DOHH2 (cell line): ENCODE data around the gene ASPDH.

Experiments used
- H3F3A ChIP-seq: fragments of 200-600 bp; sonication (generic), shearing (Covaris generic); 2 replicates; pipeline ENCODE4 v1.6.0; 2016; ENCODE audit warnings: antibody characterized with exemption, mild to moderate bottlenecking; ENCODE audit not compliant: control insufficient read depth, insufficient read depth
- H3K27ac ChIP-seq: fragments of 200-600 bp; sonication (generic); 2 replicates; pipeline ENCODE4 v1.5.1; 2014; ENCODE audit warnings: low read depth, mild to moderate bottlenecking, low read length, moderate library complexity
- H3K27me3 ChIP-seq: fragments of 200-600 bp; sonication (generic); 2 replicates; pipeline ENCODE4 v1.6.1; 2014; ENCODE audit warnings: mild to moderate bottlenecking, low read length, mixed read lengths; ENCODE audit not compliant: control insufficient read depth
- H3K36me3 ChIP-seq: fragments of 200-600 bp; sonication (generic); 2 replicates; pipeline ENCODE4 v1.6.1; 2014; ENCODE audit warnings: mild to moderate bottlenecking, low read length, moderate library complexity, mixed read lengths; ENCODE audit not compliant: control insufficient read depth
- H3K4me1 ChIP-seq: fragments of 200-600 bp; sonication (generic); 2 replicates; pipeline ENCODE4 v1.6.1; 2014; ENCODE audit warnings: mild to moderate bottlenecking, low read length, mixed read lengths; ENCODE audit not compliant: control insufficient read depth
- H3K4me2 ChIP-seq: fragments of 200-600 bp; sonication (generic); 2 replicates; pipeline ENCODE4 v1.6.0; 2014; ENCODE audit warnings: mild to moderate bottlenecking, low read length, moderate library complexity
- H3K4me3 ChIP-seq: fragments of 200-600 bp; sonication (generic); 2 replicates; pipeline ENCODE4 v1.5.1; 2014; ENCODE audit warnings: mild to moderate bottlenecking, low read length, mixed read lengths
- H3K79me2 ChIP-seq: fragments of 200-600 bp; sonication (generic); 2 replicates; pipeline ENCODE4 v1.6.1; 2014; ENCODE audit warnings: mild to moderate bottlenecking, low read length, mixed read lengths; ENCODE audit not compliant: control insufficient read depth
- H3K9me2 ChIP-seq: fragments of 200-600 bp; sonication (generic); replicated peaks from 2 replicates; pipeline ENCODE4 v1.6.1; 2014; ENCODE audit warnings: mild to moderate bottlenecking, low read length, mixed read lengths; ENCODE audit not compliant: control insufficient read depth
- H3K9me3 ChIP-seq: fragments of 200-600 bp; sonication (generic); 2 replicates; pipeline ENCODE4 v1.6.1; 2014; ENCODE audit warnings: antibody characterized with exemption, low read length, mixed read lengths; ENCODE audit not compliant: control insufficient read depth, insufficient read depth
- H4K20me1 ChIP-seq: fragments of 200-600 bp; sonication (generic); 2 replicates; pipeline ENCODE4 v1.6.0; 2014; ENCODE audit warnings: low read depth, mild to moderate bottlenecking, antibody characterized with exemption, low read length, moderate library complexity; ENCODE audit not compliant: control insufficient read depth, insufficient read depth
- EZH2phosphoT487 ChIP-seq: fragments of 200-600 bp; sonication (generic); IDR thresholded peaks from 2 replicates; pipeline ENCODE4 v1.6.1; 2017; ENCODE audit warnings: borderline replicate concordance, mild to moderate bottlenecking, antibody characterized with exemption, low read length, moderate library complexity, mixed read lengths
- TF ChIP-seq, protein P1 (sequence below): fragments of 200-600 bp; sonication (generic); IDR thresholded peaks from one replicate; pipeline ENCODE4 v1.5.1; 2014; ENCODE audit warnings: antibody characterized with exemption, mild to moderate bottlenecking, low read depth, low read length; ENCODE audit not compliant: poor library complexity, severe bottlenecking

ASPDH gene

DNA sequence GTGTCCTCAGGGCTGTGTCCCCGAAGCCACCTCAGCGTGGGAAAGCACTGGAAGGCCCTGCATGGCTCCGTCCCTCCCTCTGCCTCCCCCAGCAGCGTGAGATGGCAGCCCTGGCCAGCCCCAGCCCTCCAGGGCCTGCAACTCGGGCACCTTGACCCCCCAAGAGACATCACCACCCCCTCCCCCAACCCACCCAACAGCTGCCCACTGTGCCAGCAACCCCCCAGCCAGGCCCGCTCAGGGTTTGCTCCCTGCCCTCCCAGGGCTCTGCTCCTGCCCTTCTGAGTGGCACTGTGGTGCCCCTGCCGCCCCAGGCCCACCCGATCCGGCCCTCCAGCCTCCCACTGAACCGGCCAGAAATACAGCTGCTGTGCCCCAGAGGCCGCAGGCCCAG is 1.5 kb upstream of the ASPDH start:
- H3K79me2 ChIP-seq = peaks cover 3% of the 10 kb centered on the region; the same call in 1 of the 2 replicates
- TF ChIP-seq, protein P1, sequence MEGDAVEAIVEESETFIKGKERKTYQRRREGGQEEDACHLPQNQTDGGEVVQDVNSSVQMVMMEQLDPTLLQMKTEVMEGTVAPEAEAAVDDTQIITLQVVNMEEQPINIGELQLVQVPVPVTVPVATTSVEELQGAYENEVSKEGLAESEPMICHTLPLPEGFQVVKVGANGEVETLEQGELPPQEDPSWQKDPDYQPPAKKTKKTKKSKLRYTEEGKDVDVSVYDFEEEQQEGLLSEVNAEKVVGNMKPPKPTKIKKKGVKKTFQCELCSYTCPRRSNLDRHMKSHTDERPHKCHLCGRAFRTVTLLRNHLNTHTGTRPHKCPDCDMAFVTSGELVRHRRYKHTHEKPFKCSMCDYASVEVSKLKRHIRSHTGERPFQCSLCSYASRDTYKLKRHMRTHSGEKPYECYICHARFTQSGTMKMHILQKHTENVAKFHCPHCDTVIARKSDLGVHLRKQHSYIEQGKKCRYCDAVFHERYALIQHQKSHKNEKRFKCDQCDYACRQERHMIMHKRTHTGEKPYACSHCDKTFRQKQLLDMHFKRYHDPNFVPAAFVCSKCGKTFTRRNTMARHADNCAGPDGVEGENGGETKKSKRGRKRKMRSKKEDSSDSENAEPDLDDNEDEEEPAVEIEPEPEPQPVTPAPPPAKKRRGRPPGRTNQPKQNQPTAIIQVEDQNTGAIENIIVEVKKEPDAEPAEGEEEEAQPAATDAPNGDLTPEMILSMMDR = no peak
- no peak for TF ChIP-seq EZH2phosphoT487
- H3K4me2 ChIP-seq = no peak overlapping the region

DNA sequence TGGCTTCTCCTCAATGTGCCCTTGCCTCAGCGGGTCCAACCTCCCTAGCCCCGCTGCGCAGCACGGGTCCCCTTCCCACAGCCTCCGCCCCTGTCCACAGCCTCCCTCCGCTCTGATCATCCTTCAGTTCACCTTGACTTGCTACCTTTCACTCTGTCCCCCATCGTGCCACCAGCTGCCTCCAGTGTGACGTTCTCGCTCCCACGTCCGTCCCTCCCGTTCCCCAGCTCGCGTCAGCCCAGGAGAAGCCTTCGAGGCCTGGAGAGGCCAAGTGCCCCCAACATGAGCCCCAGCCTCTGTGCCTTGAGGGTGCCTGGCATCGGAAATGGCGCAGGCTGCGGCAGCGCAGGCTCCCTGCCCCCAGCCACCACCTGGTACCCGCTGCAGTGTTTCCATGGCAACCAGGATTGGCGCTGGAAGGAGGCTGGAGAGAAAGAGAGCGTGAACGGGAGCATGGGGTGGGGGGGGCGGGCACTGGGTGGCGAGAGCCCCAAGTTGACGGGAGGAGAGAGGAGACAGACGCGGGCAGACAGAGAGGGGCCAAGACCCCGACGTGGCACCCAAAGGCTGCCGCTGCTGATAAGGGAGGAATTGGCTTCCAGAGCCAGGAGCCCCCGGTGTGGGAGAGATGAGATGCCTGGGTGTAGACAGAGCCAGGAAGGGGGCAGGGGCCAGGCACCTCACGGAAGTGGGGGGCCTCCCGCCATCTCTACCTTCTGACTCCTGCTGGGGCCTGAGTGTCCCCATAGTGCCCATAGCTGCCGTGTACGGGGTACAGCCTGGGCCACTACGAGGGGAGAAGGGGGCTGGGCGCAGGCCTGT is 844 bp upstream of the ASPDH start:
- peaks cover 14% of the 10 kb centered on the region for H3K4me1 ChIP-seq
- H3K4me3 ChIP-seq = no peak overlapping the region
- TF ChIP-seq EZH2phosphoT487 = no peak
- TF ChIP-seq, protein P1 = no peak
- no peaks in the 10 kb centered on the region for H3K9me3 ChIP-seq
- H3K27me3 ChIP-seq = no peaks in the 10 kb centered on the region
- no peaks in the 10 kb centered on the region for H3F3A ChIP-seq
- H4K20me1 ChIP-seq = no peaks in the 10 kb centered on the region
- peaks cover 3% of the 10 kb centered on the region; the same call in 1 of the 2 replicates for H3K79me2 ChIP-seq
- no peak overlapping the region for H3K27ac ChIP-seq
- no peaks in the 10 kb centered on the region for H3K9me2 ChIP-seq
- no peaks in the 10 kb centered on the region for H3K36me3 ChIP-seq
- no peak overlapping the region for H3K4me2 ChIP-seq

More for the DNA sequence above, 1.5 kb upstream of the ASPDH start:
- Histone ChIP-seq H3K4me1 (peaks cover 14% of the 10 kb centered on the region), H3K4me3 (no peak overlapping the region), H3F3A (no peaks in the 10 kb centered on the region), H3K9me2 (no peaks in the 10 kb centered on the region), H3K27ac (no peak overlapping the region), H3K36me3 (no peaks in the 10 kb centered on the region), H3K9me3 (no peaks in the 10 kb centered on the region), H3K27me3 (no peaks in the 10 kb centered on the region), H4K20me1 (no peaks in the 10 kb centered on the region)

DNA sequence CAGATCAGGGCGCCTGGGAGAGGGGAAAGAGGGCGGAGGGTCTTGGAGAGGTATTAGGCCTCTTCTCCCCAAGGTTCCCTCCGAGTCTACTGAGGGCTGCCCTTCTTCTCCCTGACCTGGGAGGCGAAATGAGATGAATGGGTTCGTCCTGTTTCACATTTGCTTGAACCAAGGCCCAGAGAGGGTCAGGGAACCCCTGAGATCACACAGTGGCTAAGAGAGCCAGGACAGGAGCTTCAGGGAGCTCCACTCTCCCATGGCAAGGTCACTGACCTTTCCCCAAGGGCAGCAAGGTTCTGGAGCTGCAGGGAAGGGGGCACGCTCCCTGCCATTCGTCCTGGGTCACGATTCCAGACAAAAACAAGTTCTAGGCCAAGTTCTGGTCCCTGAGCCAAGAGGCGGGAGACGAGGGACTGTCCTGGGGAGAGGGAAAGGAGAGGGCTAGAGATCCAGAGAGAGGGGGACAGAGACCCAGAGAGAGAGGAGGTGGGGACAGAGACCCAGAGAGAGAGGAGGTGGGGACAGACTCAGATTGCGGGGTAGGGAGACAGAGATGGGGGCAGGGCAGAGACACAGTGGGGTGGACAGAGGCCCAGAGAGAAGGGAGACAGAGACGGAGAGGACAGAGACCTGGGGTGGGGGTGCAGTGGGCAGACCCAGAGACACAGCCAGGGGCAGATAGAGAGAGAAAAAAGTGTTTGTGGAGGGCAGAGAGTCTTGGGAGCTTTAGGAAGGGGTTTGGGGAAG is 541 bp downstream of the ASPDH start:
- H3K36me3 ChIP-seq = no peaks in the 10 kb centered on the region
- H3K27me3 ChIP-seq = no peaks in the 10 kb centered on the region
- H3K4me3 ChIP-seq = no peak overlapping the region
- H3K79me2 ChIP-seq = peaks cover 3% of the 10 kb centered on the region; the same call in 1 of the 2 replicates
- peaks cover 14% of the 10 kb centered on the region for H3K4me1 ChIP-seq
- no peaks in the 10 kb centered on the region for H3K9me2 ChIP-seq
- no peaks in the 10 kb centered on the region for H4K20me1 ChIP-seq
- TF ChIP-seq, protein P1 = no peak
- TF ChIP-seq EZH2phosphoT487 = no peak
- no peaks in the 10 kb centered on the region for H3K9me3 ChIP-seq
- no peak overlapping the region for H3K4me2 ChIP-seq
- no peaks in the 10 kb centered on the region for H3F3A ChIP-seq
- no peak overlapping the region for H3K27ac ChIP-seq
